NCI-H226 (cell line): ENCODE results near the gene PYHIN1.

Experiments used
- DNase-seq: peaks from one replicate; pipeline ENCODE4 v3.0.0-alpha.2; 2015

PYHIN1 gene

GRCh38 chr1:159023723-159024122 is 92.4 kb downstream of the PYHIN1 start:
- DNase-seq = no peak

GRCh38 chr1:159025043-159025442 is 93.7 kb downstream of the PYHIN1 start:
- DNase-seq = no peak
